Upper lobe of left lung (tissue), 4 donors: ENCODE data around the gene C2orf49.

ENCODE experiments used
- CTCF ChIP-seq, 6 experiments: fragments of 450-650 bp in 4 of 6; fragments of 200-600 bp in 2 of 6; sonication (generic) in 2 of 6; IDR thresholded peaks; one replicate each; pipeline ENCODE4 v1.5.1; 2016 to 2019; ENCODE audit warnings: antibody characterized with exemption in 6 of 6
- EP300 ChIP-seq, 4 donors: sonication (generic); formaldehyde crosslinking; IDR thresholded peaks; one replicate each; pipeline ENCODE4 v1.5.1; 2017; ENCODE audit warnings: antibody characterized with exemption in 4 of 4, control low read depth in 2 of 4
- POLR2AphosphoS5 ChIP-seq, 2 donors: sonication (generic); formaldehyde crosslinking; IDR thresholded peaks; one replicate each; pipeline ENCODE4 v1.5.1; 2017; ENCODE audit warnings: antibody characterized with exemption in 2 of 2

- TF ChIP-seq EP300 (IDR thresholded peaks at IDR 0.05) (no peak), CTCF (IDR thresholded peaks at IDR 0.05) (no peak), POLR2AphosphoS5 (IDR thresholded peaks at IDR 0.05) (no peak)
Measured at GRCh38 chr2:105357122-105357521, 19.8 kb downstream of the C2orf49 start.
